Measurements from ENCODE around the gene TNNI2. TPM values are rescaled to one million over a fixed set of nuclear protein-coding genes. Genes with fewer than 3 reads are reported as not detected.

The TNNI2 gene
- total and polyA plus RNA-seq, 10 of the 15 experiments (the other 5 are each of a cell fraction or from before 2014, with no cell fraction given): 0.14 to 0.79 (median 0.37) TPM; not detected in 4

- TF ChIP-seq CEBPZ (IDR thresholded peaks at IDR 0.05; ENCODE audit: low read depth, low read length) (no peak), HSF1 (IDR thresholded peaks at IDR 0.05; ENCODE audit: low read depth, low read length) (no peak), IRF4 (IDR thresholded peaks at IDR 0.05; ENCODE audit: low read depth, low read length) (peak; percentile 99), CEBPB (IDR thresholded peaks at IDR 0.05; ENCODE audit: borderline replicate concordance in 1 of 2, low read depth in 2 of 2, low read length in 2 of 2) (peak in 1 of 2 experiments; percentile 3; a peak in 1 of 4 replicates), RBBP5 (conservative IDR thresholded peaks at IDR 0.05) (no peak), EP300 (IDR thresholded peaks at IDR 0.05; ENCODE audit: borderline replicate concordance in 1 of 2, control insufficient read depth in 1 of 2, low read depth in 2 of 2, low read length in 2 of 2) (peak; percentile 97 to 98), ZBTB40 (IDR thresholded peaks at IDR 0.05; ENCODE audit: borderline replicate concordance) (no peak), GABPA (IDR thresholded peaks at IDR 0.05; ENCODE audit: low read depth) (no peak), CBFB (IDR thresholded peaks at IDR 0.05; ENCODE audit: low read depth) (peak; percentile 96), EZH2 (IDR thresholded peaks at IDR 0.05; ENCODE audit: borderline replicate concordance, control insufficient read depth, low read depth, low read length) (no peak), TCF3 (IDR thresholded peaks at IDR 0.05; ENCODE audit: borderline replicate concordance, insufficient read depth, low read depth, low read length) (peak; percentile 95), SUZ12 (IDR thresholded peaks at IDR 0.05; ENCODE audit: unreplicated experiment) (no peak), DPF2 (IDR thresholded peaks at IDR 0.05) (peak; percentile 99), MEF2B (IDR thresholded peaks at IDR 0.05; ENCODE audit: partially characterized antibody, poor library complexity, severe bottlenecking) (peak; percentile 81), TCF7 (IDR thresholded peaks at IDR 0.05; ENCODE audit: borderline replicate concordance) (no peak), ASH2L (IDR thresholded peaks at IDR 0.05; ENCODE audit: borderline replicate concordance, low read depth) (no peak), POLR2A (IDR thresholded peaks at IDR 0.05; ENCODE audit: low read depth, low read length) (peak; percentile 89), SREBF1 (IDR thresholded peaks at IDR 0.05; ENCODE audit: low read length) (no peak; the same call in 1 of the 2 replicates), TCF12 (IDR thresholded peaks at IDR 0.05; ENCODE audit: low read depth, low read length) (peak; percentile 98), FOS (IDR thresholded peaks at IDR 0.05; ENCODE audit: borderline replicate concordance, extremely low read depth, insufficient read length) (no peak), ZNF207 (IDR thresholded peaks at IDR 0.05; ENCODE audit: borderline replicate concordance) (peak; percentile 87; the same call in 1 of the 2 replicates)
Observed at GRCh38 chr11:1852877-1853276, 14.1 kb downstream of the TNNI2 start, which contains the start of gene LSP1 (continued).
